ENCODE data around the gene IGFBPL1.

- TF ChIP-seq CTCF (IDR thresholded peaks at IDR 0.05) (no peak), POLR2AphosphoS5 (IDR thresholded peaks at IDR 0.05; ENCODE audit: low read depth, low read length) (no peak), SIN3A (IDR thresholded peaks at IDR 0.05; ENCODE audit: borderline replicate concordance, insufficient read depth, low read depth, low read length) (no peak), REST (IDR thresholded peaks at IDR 0.05; ENCODE audit: insufficient read depth in 1 of 2, low read depth in 2 of 2, low read length in 1 of 2) (no peak), TCF7L2 (IDR thresholded peaks at IDR 0.05; ENCODE audit: low read depth, low read length) (no peak)
Observed at GRCh38 chr9:38389313-38389712, 34.9 kb downstream of the IGFBPL1 start.

Measured in Panc1 (cell line).